ENCODE results near the gene RAI1. TPM values are rescaled to one million over a fixed set of nuclear protein-coding genes. Genes with fewer than 3 reads are reported as not detected.

The RAI1 gene
- total RNA-seq, 1 donor from 2014 or later = 24.7 TPM

DNA sequence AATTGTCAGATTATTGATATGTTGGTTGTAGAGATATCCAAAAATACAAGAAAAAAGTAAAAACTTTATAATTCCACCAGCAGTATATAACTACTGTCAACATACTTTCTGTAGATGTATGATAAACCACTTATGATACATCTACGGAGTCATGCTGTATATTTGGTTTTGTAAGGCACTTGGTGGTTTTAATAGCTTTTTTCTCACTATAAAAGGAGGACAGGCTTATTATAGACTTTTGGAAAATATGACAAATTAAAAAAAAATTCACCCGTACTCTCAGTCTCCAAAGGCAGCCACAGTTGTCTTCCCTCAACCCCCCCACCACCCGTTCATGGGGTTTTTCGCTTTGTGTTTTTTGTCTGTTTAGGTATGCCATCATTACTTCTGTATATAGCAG, 14.8 kb downstream of the RAI1 start:
- no peaks in the 10 kb centered on the region for H3K36me3 ChIP-seq
- peak overlapping the region; percentile 98 to 99 for H3K27ac ChIP-seq
- H3K4me1 ChIP-seq = peaks cover 9 to 63% of the 10 kb centered on the region in 2 donors
- TF ChIP-seq, protein P1, sequence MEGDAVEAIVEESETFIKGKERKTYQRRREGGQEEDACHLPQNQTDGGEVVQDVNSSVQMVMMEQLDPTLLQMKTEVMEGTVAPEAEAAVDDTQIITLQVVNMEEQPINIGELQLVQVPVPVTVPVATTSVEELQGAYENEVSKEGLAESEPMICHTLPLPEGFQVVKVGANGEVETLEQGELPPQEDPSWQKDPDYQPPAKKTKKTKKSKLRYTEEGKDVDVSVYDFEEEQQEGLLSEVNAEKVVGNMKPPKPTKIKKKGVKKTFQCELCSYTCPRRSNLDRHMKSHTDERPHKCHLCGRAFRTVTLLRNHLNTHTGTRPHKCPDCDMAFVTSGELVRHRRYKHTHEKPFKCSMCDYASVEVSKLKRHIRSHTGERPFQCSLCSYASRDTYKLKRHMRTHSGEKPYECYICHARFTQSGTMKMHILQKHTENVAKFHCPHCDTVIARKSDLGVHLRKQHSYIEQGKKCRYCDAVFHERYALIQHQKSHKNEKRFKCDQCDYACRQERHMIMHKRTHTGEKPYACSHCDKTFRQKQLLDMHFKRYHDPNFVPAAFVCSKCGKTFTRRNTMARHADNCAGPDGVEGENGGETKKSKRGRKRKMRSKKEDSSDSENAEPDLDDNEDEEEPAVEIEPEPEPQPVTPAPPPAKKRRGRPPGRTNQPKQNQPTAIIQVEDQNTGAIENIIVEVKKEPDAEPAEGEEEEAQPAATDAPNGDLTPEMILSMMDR (IDR thresholded peaks at IDR 0.05) = no peak
- H3K27me3 ChIP-seq = no peaks in the 10 kb centered on the region
- H3K4me3 ChIP-seq = no peak overlapping the region
- intact Hi-C loops (cut with DNase I) = loop anchor here (10.0 kb wide), 1 partner anchor 489 kb away; the partner anchor contains the start of gene ALKBH5
- no peaks in the 10 kb centered on the region for H3K9me3 ChIP-seq
- no peak for DNase-seq (ENCODE audit: low spot score in 2 of 2)

DNA sequence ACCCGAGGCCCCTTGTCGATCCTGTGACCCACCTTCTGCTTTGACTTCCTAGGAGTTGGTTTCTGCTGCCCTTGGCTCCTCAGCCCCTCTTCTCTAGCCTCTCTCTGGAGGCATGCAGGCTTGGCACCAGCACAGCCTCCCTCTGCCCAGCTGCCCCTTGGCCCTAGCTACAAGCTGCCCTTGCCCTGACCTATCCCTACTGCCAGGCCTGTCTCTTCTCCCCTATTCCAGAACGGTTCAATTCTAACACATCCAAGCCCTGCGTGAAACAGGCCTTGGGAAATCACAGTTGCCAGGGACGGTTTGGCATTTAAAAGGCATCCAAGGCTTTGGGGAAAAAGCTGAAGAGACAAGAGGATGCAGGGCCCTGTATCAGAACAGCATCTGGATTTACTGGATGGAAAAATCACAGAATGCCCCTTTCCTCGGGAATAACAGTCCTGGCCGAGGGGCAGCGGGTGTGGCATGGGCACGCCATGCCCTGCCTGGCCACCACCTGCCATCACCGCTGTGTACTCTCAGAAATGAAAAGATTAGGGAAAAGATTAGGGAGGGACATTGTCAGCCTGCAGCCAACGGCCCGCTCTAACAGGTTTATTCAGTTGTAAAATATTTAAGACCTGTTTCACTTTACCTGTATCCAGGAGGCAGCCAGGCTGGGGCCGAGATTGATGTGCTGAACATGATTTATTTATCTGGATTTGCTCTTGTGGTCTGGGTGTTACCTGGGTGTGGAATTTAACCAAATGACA, 15.8 kb downstream of the RAI1 start:
- TF ChIP-seq, protein P1 (IDR thresholded peaks at IDR 0.05) = no peak
- intact Hi-C loops (cut with DNase I) = loop anchor here (10.0 kb wide), 1 partner anchor 488 kb away; the partner anchor contains the start of gene ALKBH5
- no peaks in the 10 kb centered on the region for H3K36me3 ChIP-seq
- DNase-seq (ENCODE audit: low spot score in 2 of 2) = no peak
- no peak overlapping the region for H3K4me3 ChIP-seq
- no peaks in the 10 kb centered on the region for H3K27me3 ChIP-seq
- peaks cover 6 to 61% of the 10 kb centered on the region in 2 donors for H3K4me1 ChIP-seq
- peak overlapping the region; percentile 54 to 98 for H3K27ac ChIP-seq
- no peaks in the 10 kb centered on the region for H3K9me3 ChIP-seq

DNA sequence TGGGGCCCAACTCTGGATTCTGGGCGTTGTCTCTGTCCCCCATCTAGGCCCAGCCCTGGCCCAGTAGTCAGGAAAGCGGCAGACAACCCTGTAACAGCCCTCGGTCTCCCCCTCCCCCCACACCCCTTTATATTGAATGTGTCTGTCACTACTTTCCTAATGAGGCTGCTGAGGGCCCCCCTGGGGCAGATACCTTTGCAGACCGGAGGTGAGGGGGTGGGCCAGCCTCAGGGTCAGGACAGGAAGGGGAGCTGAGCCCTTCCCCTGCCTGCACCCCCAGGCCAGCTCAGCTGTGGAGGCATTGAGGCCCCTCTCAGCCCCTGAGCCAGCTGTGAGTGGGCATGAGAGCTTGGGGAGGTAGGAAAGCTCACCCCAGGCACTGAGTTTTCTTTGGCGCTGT, 17.1 kb downstream of the RAI1 start:
- intact Hi-C loops (cut with DNase I) = loop anchor here (10.0 kb wide), 1 partner anchor 486 kb away; the partner anchor contains the start of gene ALKBH5
- no peak overlapping the region for H3K4me3 ChIP-seq
- no peak for DNase-seq (ENCODE audit: low spot score in 2 of 2)
- peak overlapping the region in 1 of 2 donors; percentile 50 for H3K27ac ChIP-seq
- no peaks in the 10 kb centered on the region for H3K27me3 ChIP-seq
- H3K4me1 ChIP-seq = peaks cover 6 to 50% of the 10 kb centered on the region in 2 donors
- TF ChIP-seq, protein P1 (IDR thresholded peaks at IDR 0.05) = no peak
- no peaks in the 10 kb centered on the region for H3K9me3 ChIP-seq
- H3K36me3 ChIP-seq = no peaks in the 10 kb centered on the region

DNA sequence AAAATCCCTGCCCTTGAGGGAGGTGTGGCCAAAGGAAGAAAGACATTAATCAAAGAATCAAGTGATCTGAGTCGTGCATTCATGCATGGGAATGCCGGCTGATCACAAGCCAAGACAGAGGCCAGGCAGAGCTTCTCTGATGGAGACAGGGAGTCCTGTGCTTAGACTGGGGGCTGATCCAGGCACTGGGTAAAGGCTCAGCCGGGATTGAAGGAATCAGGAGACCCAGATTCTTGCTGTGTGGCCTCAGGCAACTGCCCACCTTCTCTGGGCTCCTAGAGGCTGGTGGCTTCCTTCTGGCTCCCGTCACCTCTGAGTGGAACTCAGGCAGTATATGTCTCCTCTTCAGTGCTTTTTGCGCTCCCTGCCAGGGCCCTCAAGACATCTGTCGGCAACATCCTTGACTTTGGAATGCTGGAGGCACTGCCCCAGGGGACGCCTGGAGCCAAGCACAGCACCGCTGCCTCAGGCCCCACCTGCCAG, 17.7 kb downstream of the RAI1 start:
- Histone ChIP-seq H3K27ac (peak overlapping the region; percentile 21 to 50), H3K27me3 (no peaks in the 10 kb centered on the region), H3K4me1 (peaks cover 6 to 46% of the 10 kb centered on the region in 2 donors), H3K9me3 (no peaks in the 10 kb centered on the region), H3K4me3 (no peak overlapping the region), H3K36me3 (no peaks in the 10 kb centered on the region)
- TF ChIP-seq, protein P1 (IDR thresholded peaks at IDR 0.05) = no peak
- intact Hi-C loops (cut with DNase I) = loop anchor here (10.0 kb wide), 1 partner anchor 486 kb away; the partner anchor contains the start of gene ALKBH5
- DNase-seq (ENCODE audit: low spot score in 2 of 2) = no peak

DNA sequence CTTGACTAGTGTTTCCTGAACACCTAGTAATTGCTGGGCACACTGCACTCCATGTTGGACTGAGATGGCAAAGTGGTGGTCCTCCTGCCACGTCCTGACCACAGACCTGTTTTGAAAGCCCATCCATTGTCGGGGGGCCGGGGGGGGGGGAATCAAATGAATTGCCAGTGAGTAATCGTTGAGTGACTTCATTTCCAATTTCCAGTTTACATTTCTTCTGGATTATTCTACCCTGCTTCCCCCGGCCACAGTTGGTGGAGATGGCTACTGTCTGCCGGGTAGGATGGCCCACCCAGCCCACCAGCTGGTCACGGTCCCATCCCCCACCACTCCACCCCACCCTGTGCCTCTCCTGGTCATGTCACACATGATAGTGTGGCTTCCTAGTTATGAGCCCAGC, 18.2 kb downstream of the RAI1 start:
- no peaks in the 10 kb centered on the region for H3K9me3 ChIP-seq
- no peak overlapping the region for H3K4me3 ChIP-seq
- no peaks in the 10 kb centered on the region for H3K27me3 ChIP-seq
- TF ChIP-seq, protein P1 (IDR thresholded peaks at IDR 0.05) = no peak
- DNase-seq (ENCODE audit: low spot score in 2 of 2) = no peak
- intact Hi-C loops (cut with DNase I) = loop anchor here (10.0 kb wide), 1 partner anchor 485 kb away; the partner anchor contains the start of gene ALKBH5
- H3K4me1 ChIP-seq = peaks cover 6 to 44% of the 10 kb centered on the region in 2 donors
- H3K36me3 ChIP-seq = no peaks in the 10 kb centered on the region
- peak overlapping the region; percentile 26 to 50 for H3K27ac ChIP-seq
